ENCODE data around the gene ELAC1.

GRCh38 chr18:51021226-51021965 lies 53.6 kb downstream of the ELAC1 start:
- TF ChIP-seq CTCF (IDR thresholded peaks at IDR 0.05 in 4 of 5, conservative IDR thresholded peaks at IDR 0.05 in 1 of 5) (no peak), POLR2A (IDR thresholded peaks at IDR 0.05) (no peak)
